Esophagus squamous epithelium (tissue), 5 donors: ENCODE measurements around the gene HCFC1. TPM values are rescaled to one million over a fixed set of nuclear protein-coding genes. Genes with fewer than 3 reads are reported as not detected.
"Not testable (repeated sequence)": the region's sequence is repeated elsewhere in the genome, so short reads cannot be mapped to it uniquely, and the experiment has no call there.

Experiments
- DNase-seq: peaks from one replicate; lab custom pipeline; 2025; lab: John Stamatoyannopoulos, UW
- H3K27ac ChIP-seq, 4 donors: fragments of 200-600 bp; sonication (generic); one replicate each; pipeline ENCODE4 v1.5.1; 2016 to 2019; ENCODE audit warnings: mild to moderate bottlenecking in 1 of 4
- H3K27me3 ChIP-seq, 4 donors: fragments of 200-600 bp; sonication (generic); 1 replicate in 3 of 4; 2 replicates in 1 of 4; pipeline versions ENCODE4 v1.5.1 to v1.6.0; 2017 to 2021; ENCODE audit warnings: antibody characterized with exemption in 1 of 4
- H3K36me3 ChIP-seq, 3 donors: fragments of 200-600 bp; sonication (generic); one replicate each; pipeline ENCODE4 v1.5.1; 2016 to 2019
- H3K4me1 ChIP-seq, 3 donors: fragments of 200-600 bp; sonication (generic); one replicate each; pipeline ENCODE4 v1.5.1; 2017 to 2019
- H3K4me3 ChIP-seq, 4 donors: fragments of 200-600 bp; sonication (generic); 1 replicate in 3 of 4; 2 replicates in 1 of 4; pipeline ENCODE4 v1.5.1; 2016 to 2019; ENCODE audit warnings: mild to moderate bottlenecking in 2 of 4, moderate library complexity in 1 of 4
- H3K9me3 ChIP-seq, 3 donors: fragments of 200-600 bp; sonication (generic); one replicate each; pipeline ENCODE4 v1.5.1; 2016 to 2019
- POLR2A ChIP-seq, 4 donors: fragments of 450-650 bp; IDR thresholded peaks; one replicate each; pipeline ENCODE4 v1.6.1; 2017; ENCODE audit warnings: antibody characterized with exemption in 4 of 4, mild to moderate bottlenecking in 4 of 4, moderate library complexity in 3 of 4
- WGBS, 2 donors: methylation state at CpG; one replicate each; pipeline ENCODE4 v1.1.5; 2018; 5-methylcytosine and 5-hydroxymethylcytosine counted together
- intact Hi-C: fragments of 100-400 bp; cut with DNase I; formaldehyde crosslinking; loops from one replicate; pipeline ENCODE4 v1.15.0; 2022
- total RNA-seq, 4 donors: library from RNA; depleted of rRNA; stranded (reverse); fragments of >200 nt; gene quantifications; one replicate each; pipeline ENCODE4 v1.1.0, GENCODE V29; 2016
- TF ChIP-seq, protein P1 (sequence below), 6 experiments: fragments of 450-650 bp in 4 of 6; fragments of 200-600 bp in 2 of 6; sonication (generic) in 2 of 6; IDR thresholded peaks; one replicate each; pipeline ENCODE4 v1.5.1; 2016 to 2019; ENCODE audit warnings: antibody characterized with exemption in 6 of 6, mild to moderate bottlenecking in 4 of 6, moderate library complexity in 4 of 6
- donor health status: DM: yes; HTN: yes; CAD: no.

Gene HCFC1
- total RNA-seq, 4 donors from 2014 or later: 22.2 to 54.0 (median 37.0) TPM

DNA sequence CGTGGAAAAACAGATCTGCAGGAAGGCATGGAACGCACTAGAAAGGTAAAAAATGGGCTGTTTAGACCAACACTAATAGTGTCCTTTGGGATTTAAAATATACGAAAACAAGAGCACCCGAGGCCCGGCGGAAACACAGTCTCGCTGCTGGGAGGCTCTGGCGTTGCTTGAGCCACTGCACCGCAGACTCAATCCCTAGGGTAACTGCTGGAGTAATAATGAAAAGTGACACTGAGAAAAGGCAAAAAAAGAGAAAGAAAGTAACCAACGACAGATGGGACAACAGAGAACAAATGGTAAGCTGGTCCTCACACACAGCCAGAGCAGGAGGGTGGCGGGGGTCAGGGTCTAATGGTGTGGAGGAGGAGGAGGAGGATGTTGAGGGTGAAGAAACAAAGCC is 32.7 kb upstream of the HCFC1 start:
- H3K4me3 ChIP-seq: no peak overlapping the region
- peaks cover 0 to 35% (median 7%) of the 10 kb centered on the region in 3 donors for H3K4me1 ChIP-seq
- WGBS, 2 donors: 64 to 65% methylated on average over 7 to 11 of the region's 11 CpGs
- no peaks in the 10 kb centered on the region for H3K36me3 ChIP-seq
- no peaks in the 10 kb centered on the region for H3K9me3 ChIP-seq
- H3K27me3 ChIP-seq: no peaks in the 10 kb centered on the region
- TF ChIP-seq, protein P1, sequence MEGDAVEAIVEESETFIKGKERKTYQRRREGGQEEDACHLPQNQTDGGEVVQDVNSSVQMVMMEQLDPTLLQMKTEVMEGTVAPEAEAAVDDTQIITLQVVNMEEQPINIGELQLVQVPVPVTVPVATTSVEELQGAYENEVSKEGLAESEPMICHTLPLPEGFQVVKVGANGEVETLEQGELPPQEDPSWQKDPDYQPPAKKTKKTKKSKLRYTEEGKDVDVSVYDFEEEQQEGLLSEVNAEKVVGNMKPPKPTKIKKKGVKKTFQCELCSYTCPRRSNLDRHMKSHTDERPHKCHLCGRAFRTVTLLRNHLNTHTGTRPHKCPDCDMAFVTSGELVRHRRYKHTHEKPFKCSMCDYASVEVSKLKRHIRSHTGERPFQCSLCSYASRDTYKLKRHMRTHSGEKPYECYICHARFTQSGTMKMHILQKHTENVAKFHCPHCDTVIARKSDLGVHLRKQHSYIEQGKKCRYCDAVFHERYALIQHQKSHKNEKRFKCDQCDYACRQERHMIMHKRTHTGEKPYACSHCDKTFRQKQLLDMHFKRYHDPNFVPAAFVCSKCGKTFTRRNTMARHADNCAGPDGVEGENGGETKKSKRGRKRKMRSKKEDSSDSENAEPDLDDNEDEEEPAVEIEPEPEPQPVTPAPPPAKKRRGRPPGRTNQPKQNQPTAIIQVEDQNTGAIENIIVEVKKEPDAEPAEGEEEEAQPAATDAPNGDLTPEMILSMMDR (IDR thresholded peaks at IDR 0.05): no peak
- TF ChIP-seq POLR2A (IDR thresholded peaks at IDR 0.05): no peak
- DNase-seq: no peak
- intact Hi-C loops: no loop called here
- H3K27ac ChIP-seq: no peak overlapping the region

DNA sequence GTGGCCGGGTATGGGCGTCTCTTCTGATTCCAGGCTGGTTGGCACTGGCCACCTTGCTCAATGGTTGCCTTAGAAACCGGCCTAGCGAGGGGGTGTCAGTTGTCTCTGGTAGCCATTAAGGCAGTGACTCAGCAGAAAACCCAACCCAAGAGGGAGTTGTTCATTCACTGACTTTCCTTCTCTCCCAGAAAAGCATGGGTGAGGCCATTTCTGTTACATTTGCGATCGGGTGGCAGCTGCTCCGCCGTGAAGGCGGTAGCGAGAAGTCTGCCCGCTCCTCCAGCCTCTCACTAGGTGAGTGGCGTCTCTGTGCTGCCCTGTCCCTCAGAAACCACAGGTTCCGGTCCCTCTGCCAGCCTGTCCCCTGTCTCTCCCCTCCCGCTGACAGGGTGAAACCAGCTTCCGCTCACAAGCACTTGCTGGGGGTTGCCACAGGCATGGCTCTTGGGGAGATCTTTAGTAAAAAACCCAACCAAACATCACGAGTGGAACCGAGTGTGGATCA is 30.6 kb upstream of the HCFC1 start:
- Histone ChIP-seq H3K9me3 (no peaks in the 10 kb centered on the region), H3K36me3 (no peaks in the 10 kb centered on the region), H3K27ac (peak overlapping the region; percentile 67 to 84 (median 74)), H3K4me3 (peak overlapping the region in 1 of 4 donors; percentile 21), H3K4me1 (peaks cover 0 to 39% (median 7%) of the 10 kb centered on the region in 3 donors), H3K27me3 (no peaks in the 10 kb centered on the region)
- no peak for TF ChIP-seq POLR2A (IDR thresholded peaks at IDR 0.05)
- TF ChIP-seq, protein P1 (IDR thresholded peaks at IDR 0.05): no peak
- no peak for DNase-seq
- intact Hi-C loops: no loop called here
- WGBS, 2 donors: 13 to 77% methylated on average over 2 to 3 of the region's 17 CpGs

DNA sequence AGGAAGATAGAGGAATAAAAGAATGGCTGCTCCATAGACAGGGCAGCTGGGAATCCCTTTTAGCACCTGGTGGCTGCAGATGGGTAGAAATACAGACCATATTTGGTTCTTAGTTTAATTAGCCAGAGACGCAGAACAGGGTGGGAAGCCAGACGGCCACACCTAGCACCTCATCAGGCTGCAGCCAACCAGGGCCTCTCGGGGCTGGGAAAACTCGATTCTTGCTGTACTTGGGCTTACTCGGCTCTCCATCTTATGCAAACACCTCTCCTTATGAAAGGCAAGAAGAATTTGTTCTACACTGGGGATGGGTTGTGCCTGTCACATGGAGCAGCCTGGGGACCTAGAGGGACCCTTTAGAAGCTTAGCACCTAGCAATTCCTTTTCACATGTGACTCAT is 28.4 kb upstream of the HCFC1 start:
- Histone ChIP-seq H3K4me3 (peak overlapping the region in 2 of 4 donors; percentile 3 to 32), H3K36me3 (no peaks in the 10 kb centered on the region), H3K9me3 (no peaks in the 10 kb centered on the region), H3K27ac (peak overlapping the region; percentile 67 to 84 (median 72)), H3K4me1 (peaks cover 0 to 39% (median 7%) of the 10 kb centered on the region in 3 donors), H3K27me3 (no peaks in the 10 kb centered on the region)
- WGBS, 2 donors: 32 to 42% methylated on average over 3 to 5 of the region's 5 CpGs
- intact Hi-C loops: no loop called here
- TF ChIP-seq POLR2A (IDR thresholded peaks at IDR 0.05): no peak
- TF ChIP-seq, protein P1 (IDR thresholded peaks at IDR 0.05): no peak
- no peak for DNase-seq

DNA sequence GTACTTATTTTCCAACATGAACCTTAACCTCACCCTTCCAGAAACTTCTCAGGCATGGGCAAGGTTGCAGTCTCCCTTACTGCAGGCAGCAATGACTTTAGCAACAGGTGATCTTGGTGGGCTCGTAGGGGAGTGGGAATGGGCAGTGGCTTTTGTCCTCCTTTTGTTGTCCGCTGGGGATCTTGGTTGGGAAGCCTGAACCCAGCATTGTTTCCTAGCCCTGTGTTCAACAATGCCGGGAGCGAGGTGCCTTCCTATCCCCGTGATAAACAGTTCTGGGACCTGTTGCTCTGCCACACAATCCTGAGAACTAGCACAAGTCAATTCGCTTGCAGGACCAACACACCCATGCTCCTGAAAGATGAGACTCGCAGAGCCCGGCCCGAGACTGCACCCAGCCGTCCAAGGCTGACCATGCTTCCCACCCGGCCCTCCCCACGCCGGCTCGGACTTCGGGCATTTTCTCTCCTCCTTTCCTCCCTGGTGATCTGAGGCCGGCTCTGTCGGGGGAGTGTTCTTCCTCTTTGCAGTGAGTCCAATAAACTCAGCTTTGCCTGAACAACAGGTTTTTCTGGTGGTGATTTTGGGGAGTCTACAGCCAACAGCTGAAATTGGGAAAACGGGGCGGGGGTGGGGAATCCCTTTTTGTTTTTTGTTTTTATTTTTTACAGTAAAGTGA is 27.9 kb upstream of the HCFC1 start:
- Histone ChIP-seq H3K27ac (peak overlapping the region; percentile 67 to 84 (median 72)), H3K4me3 (peak overlapping the region in 3 of 4 donors; percentile 3 to 32 (median 9)), H3K36me3 (no peaks in the 10 kb centered on the region), H3K27me3 (no peaks in the 10 kb centered on the region), H3K9me3 (no peaks in the 10 kb centered on the region), H3K4me1 (peaks cover 0 to 39% (median 7%) of the 10 kb centered on the region in 3 donors)
- WGBS, 2 donors: 41 to 100% methylated on average over 1 to 11 of the region's 19 CpGs
- TF ChIP-seq, protein P1 (IDR thresholded peaks at IDR 0.05): no peak
- TF ChIP-seq POLR2A (IDR thresholded peaks at IDR 0.05): no peak
- no peak for DNase-seq
- intact Hi-C loops: no loop called here

DNA sequence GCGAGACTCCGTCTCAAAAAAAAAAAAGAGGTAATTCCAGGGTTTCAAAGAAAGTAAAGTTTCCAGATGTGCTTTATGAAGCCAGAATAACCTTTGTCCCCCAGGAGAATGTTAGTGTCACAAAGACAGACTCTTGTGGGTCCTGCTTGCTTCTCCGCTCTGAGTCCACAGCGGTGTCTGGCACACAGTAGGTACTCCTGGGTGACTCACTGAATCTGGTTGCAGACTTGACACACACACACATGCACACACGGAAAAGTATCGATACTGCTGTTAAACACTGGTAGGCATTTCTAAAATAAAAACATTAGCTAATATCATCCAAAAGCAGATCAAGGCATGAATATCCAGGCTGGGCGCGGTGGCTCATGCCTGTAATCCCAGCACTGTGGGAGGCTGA is 23.9 kb upstream of the HCFC1 start:
- H3K27me3 ChIP-seq: peaks cover 0 to 3% (median 0%) of the 10 kb centered on the region in 4 donors
- H3K4me1 ChIP-seq: peaks cover 0 to 16% (median 0%) of the 10 kb centered on the region in 3 donors
- no peak for DNase-seq
- no peaks in the 10 kb centered on the region for H3K9me3 ChIP-seq
- intact Hi-C loops: no loop called here
- H3K4me3 ChIP-seq: no peak overlapping the region
- H3K27ac ChIP-seq: no peak overlapping the region
- no peaks in the 10 kb centered on the region for H3K36me3 ChIP-seq
- 89 to 90% methylated on average over 5 to 7 of the region's 8 CpGs for WGBS, 2 donors
- no peak for TF ChIP-seq POLR2A (IDR thresholded peaks at IDR 0.05)

DNA sequence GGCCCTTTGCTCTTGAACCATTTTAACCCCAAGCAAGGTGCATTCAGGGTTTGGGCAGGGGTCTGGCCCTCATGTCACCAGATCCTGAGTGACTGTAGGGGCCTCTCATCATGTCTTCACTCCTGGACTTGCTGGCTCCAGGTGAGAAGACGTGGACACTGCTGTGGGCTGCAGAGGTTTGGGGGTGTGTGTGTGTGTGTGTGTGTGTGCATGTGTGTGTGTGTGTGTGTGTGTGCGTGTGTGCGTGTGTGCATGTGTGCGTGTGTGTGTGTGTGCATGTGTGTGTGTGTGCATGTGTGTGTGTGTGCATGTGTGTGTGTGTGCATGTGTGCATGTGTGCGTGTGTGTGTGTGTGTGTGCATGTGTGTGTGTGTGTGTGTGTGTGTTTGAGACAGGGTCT is 22.8 kb upstream of the HCFC1 start:
- H3K27ac ChIP-seq, H3K4me3 ChIP-seq, H3K36me3 ChIP-seq, H3K4me1 ChIP-seq, DNase-seq, intact Hi-C loops, H3K27me3 ChIP-seq, H3K9me3 ChIP-seq: not testable (repeated sequence)
- WGBS, 2 donors: 100% methylated on average over 1 of the region's 5 CpGs; no CpG with 5 or more reads in 1 of the 2 donors
